ENCODE results near the gene TXNRD1.
"Not testable (repeated sequence)": the region's sequence is repeated elsewhere in the genome, so short reads cannot be mapped to it uniquely, and the experiment has no call there.

The TXNRD1 gene

DNA sequence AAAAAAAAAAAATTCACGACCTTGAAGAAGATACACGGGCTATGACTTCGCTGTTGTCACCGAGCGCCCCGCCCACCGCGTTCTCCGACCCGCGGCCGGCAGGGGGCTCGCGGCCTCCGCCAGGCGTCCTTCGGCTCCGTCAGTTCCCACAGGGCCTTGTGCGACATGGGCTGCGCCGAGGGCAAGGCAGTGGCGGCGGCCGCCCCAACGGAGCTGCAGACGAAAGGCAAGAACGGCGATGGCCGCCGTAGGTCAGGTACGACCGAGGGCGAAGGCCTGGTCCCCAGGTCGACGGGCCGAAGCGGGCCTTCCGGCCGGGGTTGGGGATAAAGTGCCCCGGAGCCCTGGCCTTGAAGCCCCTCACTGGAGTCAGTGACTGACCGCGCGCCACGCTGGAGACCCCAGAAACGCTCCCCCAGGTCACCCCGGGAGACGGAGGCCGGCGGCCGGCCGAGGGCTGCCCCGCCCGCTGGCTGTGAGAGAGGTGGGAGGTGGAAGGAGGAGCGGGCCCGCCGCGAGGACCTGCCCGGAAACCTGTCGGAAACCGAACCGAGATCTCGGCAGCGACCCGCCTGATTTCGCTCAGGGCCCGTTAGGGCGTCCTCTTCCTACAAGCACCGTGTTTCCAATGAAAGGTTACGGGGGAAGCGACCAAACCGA lies at the start of gene TXNRD1:
TXNRD1 (plus strand) TSS at position 142 of the 660 bp plus-strand sequence; CDS start at position 166, 24 bp downstream.
- peak; percentile 78 for DNase-seq (ENCODE audit: low read depth)

DNA sequence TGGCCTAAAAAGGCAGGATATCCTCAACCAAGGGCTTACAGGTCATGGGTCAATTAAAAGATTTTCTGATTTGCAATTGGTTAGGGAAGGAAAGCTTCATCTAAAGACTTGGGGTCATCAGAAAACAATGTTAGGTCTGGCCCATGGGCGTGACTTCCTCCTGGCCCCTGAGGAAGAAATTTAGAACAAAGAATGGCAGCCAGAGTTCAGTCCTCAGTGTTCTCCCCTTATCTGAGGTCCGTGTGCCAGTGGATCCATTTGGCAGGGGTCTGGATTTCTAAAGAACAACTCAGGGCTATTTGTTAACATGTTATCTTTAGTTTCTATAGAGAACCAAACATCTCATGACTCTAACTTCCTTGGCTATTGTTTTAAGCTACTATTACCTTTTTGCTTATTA lies 49.8 kb upstream of the TXNRD1 start:
- DNase-seq (ENCODE audit: low read depth) = no peak

DNA sequence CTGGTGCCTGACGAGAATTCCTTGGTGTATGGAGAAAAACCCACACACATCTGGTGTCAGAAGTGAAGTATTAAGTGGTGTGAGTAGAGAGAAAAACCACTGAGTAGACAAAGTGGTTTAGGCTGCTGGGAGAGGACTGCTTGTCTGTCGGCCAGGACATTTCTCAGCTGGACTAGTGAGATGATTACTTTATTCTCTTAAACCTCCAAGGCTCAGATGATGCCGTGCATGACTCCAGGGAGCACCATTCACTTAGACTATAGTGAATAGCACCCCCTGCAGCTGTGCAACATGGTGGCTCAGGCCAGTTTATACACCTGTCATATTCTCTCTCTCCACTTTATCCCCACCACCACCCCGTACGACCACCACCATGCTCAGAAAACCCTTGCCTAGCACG lies 49.1 kb upstream of the TXNRD1 start:
- DNase-seq (ENCODE audit: low read depth) = no peak

DNA sequence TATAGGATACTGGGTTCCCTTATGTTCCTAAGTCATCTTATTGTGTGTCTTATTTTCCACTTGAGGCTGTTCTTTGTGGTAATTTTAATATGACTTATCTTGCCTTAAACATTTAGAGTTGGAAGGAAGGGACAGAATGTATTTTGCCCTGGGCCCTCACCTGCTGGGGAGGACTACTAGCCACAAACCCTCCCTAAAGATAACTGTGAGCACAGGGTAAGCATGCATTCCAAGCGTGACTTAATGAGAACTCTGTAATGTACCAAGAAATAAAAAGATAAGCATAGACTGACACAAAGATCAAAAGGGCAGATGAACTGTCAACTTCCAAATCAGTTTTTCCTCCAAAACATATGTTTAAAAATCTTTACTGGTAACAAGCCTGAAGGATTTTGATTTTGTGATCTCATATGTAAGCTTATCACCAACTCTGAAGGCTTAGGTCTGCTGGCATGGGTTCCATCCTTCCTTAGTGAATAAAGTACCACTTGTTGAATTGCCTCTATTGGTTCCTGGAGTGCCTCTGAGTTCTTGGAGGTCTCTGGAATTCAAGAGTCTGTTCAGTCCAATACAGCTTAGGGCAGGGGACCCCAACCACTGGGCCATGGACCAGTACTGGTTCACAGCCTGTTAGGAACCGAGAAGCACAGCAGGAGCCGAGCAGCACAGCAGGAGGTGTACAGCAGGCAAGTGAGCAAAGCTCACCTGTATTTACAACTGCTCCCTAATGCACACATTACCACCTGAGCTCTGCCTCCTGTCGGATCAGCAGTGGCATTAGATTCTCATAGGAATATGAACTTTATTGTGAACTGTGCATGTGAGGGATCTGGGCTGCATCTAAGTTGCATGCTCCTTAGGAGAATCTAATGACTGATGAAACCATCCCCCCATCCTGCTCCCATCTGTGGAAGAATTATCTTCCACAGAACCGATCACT lies 47.8 kb upstream of the TXNRD1 start:
- no peak for DNase-seq (ENCODE audit: low read depth)

DNA sequence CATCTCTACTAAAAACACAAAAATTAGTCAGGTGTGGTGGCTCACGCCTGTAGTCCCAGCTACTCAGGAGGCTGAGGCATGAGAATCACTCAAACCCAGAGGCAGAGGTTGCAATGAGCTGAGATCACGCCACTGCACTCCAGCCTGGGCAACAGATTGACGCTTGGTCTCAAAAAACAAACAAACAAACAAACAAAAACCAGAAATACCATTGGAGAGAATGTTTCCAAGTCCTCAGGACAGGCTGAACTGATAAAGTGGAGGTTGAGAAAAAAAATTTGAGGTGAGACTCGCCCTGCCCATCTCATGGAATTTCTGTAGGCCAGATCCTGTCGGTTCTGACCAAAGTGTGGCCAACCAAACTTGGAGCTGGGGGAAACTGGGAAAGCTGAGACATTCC lies 47.0 kb upstream of the TXNRD1 start:
- DNase-seq (ENCODE audit: low read depth) = no peak

DNA sequence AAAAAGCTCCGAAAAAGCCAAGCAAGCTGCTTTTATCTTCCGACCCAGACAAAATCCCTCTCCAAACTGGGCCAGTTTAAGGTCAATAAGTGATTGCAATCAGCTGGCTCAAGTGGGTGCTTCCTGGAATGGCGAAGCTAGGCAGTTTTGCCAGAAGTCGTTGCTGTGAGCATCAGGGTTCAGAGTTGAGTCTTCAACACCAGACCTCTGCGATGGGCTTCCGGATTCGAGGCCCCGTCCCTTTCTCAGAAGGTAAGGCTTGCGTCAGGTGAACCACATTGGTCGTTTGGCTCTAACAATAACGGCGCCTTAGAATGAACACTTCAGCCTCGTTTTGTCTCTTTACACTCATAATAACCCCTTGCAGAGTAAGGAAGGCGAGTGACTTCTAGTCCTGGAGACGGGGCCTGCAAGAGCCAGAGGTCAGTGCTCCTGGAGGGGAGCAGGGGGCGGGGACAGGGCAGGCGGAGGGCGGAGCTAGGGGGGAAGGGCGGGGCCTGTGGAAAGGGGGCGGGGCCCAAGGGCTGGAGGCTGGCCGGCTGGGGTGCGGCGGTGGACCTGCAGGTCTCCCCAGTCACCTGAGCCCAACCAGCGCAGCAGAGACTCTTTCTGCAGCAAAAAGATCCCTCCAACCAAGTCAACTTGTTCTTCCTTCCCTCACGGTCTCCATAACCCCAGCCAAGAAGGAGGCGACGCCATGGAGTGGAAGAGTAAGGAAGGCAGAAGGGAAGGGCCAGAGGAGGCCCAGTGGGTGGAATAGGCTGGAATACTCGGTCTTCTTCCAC lies 43.6 kb upstream of the TXNRD1 start:
- no peak for DNase-seq (ENCODE audit: low read depth)

DNA sequence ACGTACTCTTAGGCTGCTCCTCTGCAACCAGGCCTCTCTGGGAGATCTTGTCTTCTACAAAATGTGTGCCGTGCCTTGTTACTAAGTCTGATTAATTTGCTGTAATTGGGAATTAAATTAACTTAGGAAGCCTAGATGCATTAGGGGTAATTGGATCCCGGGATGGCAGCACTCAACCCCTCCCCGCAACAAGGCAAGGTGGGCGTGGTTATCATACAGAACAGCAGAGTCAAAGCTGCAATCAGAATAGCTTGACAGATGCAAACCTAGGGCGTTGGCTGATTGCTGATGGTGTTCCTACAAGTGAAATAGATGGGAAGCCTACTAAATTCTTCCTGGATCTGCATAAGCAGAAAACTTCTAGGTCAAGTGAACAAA lies 43.0 kb upstream of the TXNRD1 start:
- DNase-seq (ENCODE audit: low read depth) = no peak

DNA sequence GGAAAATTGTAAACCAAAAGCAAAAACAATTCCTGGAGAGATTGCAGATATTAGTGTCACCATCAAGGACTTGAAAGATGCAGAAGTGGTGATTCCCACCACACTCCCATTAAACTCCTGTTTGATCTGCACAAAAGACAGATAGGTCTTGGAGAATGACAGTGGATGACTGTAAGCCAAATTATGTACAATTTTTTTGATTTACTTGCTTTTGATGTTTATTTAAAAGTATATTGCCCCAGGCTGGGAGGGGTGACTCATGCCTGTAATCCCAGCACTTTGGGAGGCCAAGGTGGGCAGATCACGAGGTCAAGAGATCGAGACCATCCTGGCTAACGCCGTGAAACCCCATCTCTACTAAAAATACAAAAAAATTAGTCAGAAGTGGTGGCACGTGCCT lies 41.8 kb upstream of the TXNRD1 start:
- DNase-seq (ENCODE audit: low read depth) = not testable (repeated sequence)

DNA sequence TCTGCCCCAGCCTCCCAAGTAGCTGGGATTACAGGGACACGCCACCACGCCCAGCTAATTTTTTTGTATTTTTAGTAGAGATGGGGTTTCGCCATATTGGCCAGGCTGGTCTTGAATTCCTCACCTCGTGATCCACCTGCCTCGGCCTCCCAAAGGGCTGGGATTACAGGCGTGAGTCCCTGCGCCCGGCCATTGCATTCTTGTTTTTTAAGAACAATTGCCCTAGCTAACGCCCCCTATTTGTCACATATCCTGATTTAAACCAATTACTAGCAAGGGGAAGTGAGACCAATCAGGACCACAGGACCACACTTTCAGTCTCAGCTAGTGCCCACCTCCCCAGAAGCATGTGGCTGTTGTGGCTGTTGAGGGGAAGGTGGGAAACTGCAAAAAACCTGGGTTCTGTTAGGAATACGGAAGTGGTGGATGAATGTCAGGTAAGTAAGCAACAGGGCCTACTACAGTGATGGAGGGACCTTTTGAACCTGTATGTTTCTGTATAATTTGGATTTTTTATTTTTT lies 39.8 kb upstream of the TXNRD1 start:
- DNase-seq (ENCODE audit: low read depth) = no peak

DNA sequence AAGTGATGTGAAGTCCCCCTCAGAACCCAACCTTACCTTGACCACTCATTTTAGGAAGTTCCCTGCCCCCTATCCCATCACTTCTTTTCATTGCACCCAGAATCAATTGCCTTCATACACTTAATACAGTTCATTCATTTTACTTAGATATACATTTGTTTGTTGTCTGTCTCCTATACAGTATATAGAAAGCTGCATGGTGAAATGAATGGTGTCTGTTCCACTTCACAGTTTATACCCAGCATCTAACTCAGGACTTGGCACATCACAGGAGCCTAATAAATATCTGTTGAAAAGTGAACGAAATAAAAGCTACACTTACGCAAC lies 38.3 kb upstream of the TXNRD1 start:
- DNase-seq (ENCODE audit: low read depth) = no peak

DNA sequence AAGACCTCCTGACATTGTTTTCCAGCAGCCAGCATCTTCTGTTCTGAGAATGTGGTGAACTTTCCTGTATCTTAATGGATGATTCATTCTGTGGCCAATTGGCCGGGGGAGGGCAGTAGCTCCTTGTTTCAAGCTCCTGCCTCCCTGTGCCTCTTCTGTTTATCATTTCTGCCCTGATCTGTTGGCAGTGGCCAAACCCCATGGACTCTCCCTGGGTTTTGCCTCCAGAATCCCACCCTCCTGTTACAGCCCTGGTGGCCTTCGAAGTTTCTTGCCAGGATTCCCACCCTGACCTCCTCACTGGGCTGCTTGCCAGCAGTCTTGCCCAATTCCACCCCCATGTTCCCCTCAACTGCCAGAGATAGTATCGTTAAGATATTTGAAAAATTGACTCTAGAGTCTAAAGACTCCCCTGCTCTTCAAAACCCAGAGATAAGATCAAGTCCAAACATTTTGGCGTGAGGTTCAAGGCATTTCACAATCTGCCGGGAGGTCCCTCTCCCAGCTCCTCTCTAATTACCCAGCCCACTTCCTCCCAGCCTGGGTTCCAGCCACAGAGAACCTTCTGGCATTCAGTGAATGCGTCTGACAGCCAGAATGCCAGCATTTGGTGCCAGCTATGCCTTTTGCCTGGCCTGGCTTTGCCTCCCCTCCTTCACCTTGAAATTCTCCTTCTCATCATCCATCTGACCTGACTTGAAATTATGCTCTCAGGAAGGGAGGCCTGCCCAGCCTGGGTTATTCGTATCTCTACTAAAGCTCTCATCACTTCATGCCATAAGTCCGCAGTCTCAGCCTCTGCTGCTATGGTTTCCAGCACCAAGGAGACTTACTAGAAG lies 37.7 kb upstream of the TXNRD1 start:
- DNase-seq (ENCODE audit: low read depth) = no peak

DNA sequence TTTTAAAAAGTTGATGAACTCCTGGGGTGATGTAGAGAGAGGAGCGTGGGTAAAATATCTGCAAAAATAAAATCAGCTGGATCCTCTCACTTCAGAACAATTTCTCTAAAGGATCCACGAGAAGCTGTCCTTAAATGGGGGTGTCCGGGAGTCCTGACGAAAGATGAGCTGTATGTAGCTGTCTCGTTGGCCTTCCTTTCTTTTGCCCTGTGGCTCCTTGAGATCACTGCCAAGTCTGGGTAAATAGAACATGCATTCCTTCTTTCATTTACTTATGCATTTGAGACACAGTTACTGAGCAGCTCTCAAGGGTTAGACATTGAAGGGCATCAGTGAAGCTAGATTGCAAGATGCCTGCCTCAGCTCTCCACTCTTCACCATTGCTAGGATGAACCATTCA lies 35.2 kb upstream of the TXNRD1 start:
- DNase-seq (ENCODE audit: low read depth) = no peak

DNA sequence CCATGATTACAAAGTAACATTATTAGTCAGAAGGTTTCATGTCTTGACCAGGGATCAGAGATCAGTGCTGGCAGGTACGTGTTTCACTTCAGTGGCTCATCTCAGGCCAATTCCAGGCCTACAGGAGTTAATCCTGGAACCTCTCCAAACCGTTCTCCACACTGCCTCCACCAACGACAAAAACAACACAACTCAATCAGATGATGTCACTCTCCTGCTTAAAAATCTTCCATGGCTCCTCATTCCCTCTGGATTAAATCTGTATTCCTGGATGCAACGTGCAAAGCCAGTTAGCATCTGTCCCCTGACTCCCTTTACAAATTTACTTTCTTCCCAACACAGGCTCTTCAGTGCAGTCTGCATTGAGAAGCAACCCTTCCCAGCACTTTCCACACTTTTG lies 34.3 kb upstream of the TXNRD1 start:
- no peak for DNase-seq (ENCODE audit: low read depth)

DNA sequence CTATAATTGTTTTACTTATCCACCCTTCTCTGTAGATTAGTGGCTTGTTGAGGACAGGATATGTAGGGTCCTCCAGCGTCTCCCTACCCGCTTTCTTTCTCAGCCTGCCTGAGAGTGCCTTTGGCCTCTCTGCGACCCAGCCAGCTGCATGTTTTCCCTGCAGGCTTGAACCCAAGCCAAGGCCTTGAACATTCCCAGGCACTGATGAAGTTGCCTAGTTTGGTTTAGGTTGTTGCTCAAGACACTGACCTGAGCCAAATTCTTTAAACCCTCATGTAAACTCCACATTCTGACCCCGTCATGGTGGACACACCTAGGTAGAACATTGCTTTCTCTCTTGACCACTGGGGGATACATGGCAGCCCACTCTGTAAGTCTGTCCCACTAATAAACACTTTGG lies 33.4 kb upstream of the TXNRD1 start:
- no peak for DNase-seq (ENCODE audit: low read depth)

DNA sequence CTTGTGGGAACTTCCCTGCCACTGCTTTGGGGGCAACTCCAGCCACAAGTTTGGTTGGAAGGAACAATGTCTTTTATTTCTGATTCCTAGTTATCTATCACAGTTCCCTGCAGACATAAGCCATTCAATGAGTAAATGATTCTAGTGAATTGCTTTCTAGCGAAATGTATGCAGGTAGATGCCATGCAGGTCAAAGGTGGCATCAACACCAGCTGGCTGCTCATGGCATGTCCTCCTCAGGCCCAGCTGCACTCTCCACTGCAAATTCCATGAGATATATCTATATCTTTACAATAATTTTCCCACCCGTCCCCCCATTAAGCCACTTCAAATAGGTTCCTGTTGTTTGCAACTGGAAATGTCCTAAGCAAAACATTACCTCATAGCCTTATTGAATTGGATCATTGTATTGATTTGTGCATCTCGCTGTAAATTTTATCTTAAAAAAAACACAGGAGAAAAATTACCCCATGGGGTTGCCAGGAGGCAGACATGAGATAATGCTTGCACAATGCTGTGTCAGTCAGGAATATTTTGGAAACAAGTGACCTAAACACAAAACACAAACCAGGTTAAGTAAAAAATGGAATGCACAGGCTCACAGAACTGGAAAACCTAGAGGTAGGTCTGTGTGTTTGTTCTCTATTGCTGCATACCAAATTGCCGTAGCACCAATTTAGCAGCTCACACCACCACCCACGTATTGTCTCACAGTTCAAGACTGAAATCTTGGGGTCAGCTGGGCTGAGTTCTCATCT lies 32.8 kb upstream of the TXNRD1 start:
- DNase-seq (ENCODE audit: low read depth) = no peak

DNA sequence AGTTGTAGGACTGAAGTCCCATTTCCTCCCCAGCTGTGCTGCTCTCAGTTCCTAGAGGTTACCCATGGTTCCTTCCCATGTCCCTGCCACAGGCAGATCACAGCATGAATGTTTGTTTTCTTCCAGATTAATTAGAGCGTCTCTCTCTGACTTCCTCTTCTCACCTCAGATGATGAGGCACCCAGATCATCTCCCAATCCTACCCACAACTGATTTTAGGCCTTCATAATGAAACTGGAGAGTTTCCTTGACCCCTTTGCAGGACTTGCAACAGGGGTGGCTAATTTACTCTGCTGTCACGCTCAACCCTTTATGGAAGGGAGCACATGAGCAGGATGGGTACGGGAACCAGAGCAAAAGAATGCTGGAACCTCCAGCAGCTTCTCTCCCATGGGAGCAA lies 32.1 kb upstream of the TXNRD1 start:
- no peak for DNase-seq (ENCODE audit: low read depth)

DNA sequence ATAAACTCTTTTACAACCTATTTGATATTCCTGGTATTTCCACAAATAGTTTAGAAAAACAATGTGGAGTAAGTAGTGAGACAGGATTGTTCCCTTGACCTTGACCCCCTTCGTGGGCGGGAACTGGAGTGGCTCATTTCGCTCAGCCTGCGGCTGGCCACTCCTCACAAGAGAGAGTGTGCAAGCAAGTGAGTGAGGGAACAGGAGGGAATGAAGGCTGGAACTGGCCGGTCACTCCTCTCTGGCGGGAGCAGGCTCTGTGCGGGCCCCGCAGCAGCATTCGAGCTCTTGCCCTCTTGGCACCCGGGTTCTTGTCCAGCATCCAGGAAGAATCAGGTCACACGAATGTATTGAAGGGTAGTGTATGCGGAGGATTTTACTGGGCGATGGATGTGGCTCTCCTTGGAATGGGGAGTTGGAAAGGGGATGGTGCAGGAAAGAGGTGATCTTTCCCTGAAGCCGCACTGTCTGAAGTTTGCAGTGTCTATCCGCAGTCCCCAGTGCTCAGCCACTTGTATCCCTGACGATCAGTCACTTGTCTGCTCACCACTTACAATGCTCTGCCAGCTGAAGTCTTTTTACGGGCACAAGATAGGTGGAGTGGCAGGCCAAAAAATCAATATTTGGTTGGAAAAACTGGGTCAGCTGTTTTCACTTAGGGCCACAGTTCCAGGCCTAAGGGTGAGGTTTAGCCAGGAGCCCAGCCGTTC lies 28.0 kb upstream of the TXNRD1 start:
- no peak for DNase-seq (ENCODE audit: low read depth)

DNA sequence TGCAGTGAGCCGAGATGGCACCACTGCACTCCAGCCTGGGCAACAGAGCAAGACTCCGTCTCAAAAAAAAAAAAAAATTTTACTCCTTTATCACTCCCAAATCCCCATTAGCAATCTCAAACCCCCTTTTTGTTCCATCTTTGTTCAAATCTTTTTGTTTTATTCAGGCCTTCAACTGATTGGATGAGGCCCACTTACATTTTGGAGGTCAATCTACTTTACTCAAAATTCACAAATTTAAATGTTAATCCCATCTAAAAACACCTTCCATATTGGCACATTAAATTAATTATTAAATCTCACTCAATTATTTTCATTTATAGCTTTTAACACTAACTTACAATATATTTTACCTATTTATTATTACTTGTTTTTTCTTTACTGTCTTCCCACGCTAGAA lies 27.0 kb upstream of the TXNRD1 start:
- DNase-seq (ENCODE audit: low read depth) = no peak

DNA sequence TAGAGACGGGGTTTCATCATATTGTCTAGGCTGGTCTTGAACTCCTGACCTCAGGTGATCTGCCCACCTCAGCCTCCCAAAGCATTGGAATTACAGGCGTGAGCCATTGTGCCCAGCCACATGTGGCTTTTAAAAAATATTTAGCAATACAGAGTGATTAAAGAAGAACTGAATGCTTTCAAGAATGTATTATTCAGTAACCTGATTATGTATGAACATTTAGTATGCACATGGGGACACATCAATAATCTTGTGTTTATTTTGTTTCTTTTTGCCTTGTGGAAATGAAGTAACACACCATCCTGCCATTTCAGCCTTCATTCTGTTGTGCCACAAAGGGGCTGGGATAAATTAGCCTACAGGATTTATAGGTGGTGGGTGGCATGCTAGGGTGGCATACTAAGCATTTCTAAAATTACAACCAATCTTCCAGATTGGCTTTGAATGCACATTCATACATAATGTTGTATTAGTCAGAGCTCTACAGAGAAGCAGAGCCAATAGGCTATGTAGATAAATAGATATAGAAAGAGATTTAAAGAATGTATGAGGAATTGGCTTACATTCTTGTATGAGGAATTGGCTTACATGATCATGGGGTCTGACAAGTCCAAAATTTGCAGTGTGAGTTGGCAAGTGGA lies 25.5 kb upstream of the TXNRD1 start:
- no peak for DNase-seq (ENCODE audit: low read depth)

DNA sequence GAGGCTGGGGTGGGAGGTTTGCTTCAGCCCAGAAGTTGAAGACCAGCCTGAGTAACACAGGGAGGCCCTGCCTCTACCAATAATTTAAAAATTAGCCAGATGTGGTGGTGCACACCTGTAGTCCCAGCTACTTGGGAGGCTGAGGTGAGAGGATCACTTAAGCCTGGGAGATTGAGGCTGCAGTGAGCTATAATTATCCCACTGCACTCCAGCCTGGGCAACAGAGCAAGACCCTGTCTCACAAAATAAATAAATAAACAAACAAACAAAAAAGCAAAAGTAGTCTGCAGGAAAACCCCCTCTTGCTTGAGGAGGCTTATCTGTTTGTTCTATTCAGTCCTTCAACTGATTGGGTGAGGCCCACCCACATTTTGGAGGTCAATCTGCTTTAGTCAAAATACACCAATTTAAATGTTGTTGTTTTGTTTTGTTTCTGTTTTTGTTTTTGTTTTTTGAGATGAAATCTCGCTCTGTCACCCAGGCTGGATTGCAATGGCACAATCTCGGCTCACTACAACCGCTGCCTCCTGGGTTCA lies 24.9 kb upstream of the TXNRD1 start:
- DNase-seq (ENCODE audit: low read depth) = no peak

All from stimulated activated CD4-positive, alpha-beta T cell treated with anti-CD3 and anti-CD28 coated beads, Interleukin-2, amount 100 ng/mL, for 4 hours (primary cell).